Tibial artery (tissue), 4 donors: ENCODE data around the gene RALGAPA2.

ENCODE experiments used
- DNase-seq, 2 donors: peaks; one replicate each; pipeline ENCODE4 v3.0.0-alpha.2; 2019
- H3K27ac ChIP-seq, 2 donors: fragments of 200-600 bp; sonication (generic) in 1 of 2; 1 replicate in 1 of 2; 2 replicates in 1 of 2; pipeline ENCODE4 v1.5.1; 2018 to 2019; ENCODE audit warnings: mild to moderate bottlenecking in 1 of 2
- H3K27me3 ChIP-seq, 2 donors: fragments of 200-600 bp; sonication (generic) in 1 of 2; one replicate each; pipeline versions ENCODE4 v1.5.1 to v1.6.0; 2016 to 2019
- H3K36me3 ChIP-seq, 3 donors: fragments of 200-600 bp; sonication (generic) in 2 of 3; one replicate each; pipeline ENCODE4 v1.5.1; 2016 to 2019; ENCODE audit warnings: mild to moderate bottlenecking in 2 of 3
- H3K4me1 ChIP-seq, 4 donors: fragments of 200-600 bp; sonication (generic) in 2 of 4; 1 replicate in 3 of 4; 2 replicates in 1 of 4; pipeline ENCODE4 v1.5.1; 2016 to 2019
- H3K4me3 ChIP-seq, 2 donors: fragments of 200-600 bp; sonication (generic) in 1 of 2; 1 replicate in 1 of 2; 2 replicates in 1 of 2; pipeline ENCODE4 v1.5.1; 2018 to 2019; ENCODE audit warnings: mild to moderate bottlenecking in 2 of 2
- H3K9me3 ChIP-seq, 3 donors: fragments of 200-600 bp; sonication (generic) in 1 of 3; one replicate each; pipeline ENCODE4 v1.5.1; 2016 to 2019
- CTCF ChIP-seq, 2 experiments: fragments of 200-600 bp in 1 of 2; fragments of 450-650 bp in 1 of 2; IDR thresholded peaks; one replicate each; pipeline ENCODE4 v1.5.1; 2017 to 2019; ENCODE audit warnings: antibody characterized with exemption in 2 of 2, mild to moderate bottlenecking in 1 of 2, moderate library complexity in 1 of 2
- intact Hi-C: fragments of 100-400 bp; cut with DNase I; formaldehyde crosslinking; loops from one replicate; pipeline ENCODE4 v1.15.0; 2023; ENCODE audit warnings: low total_unique reads

The RALGAPA2 gene

GRCh38 chr20:20608041-20608440 lies 104.4 kb downstream of the RALGAPA2 start:
- no peak overlapping the region for H3K4me3 ChIP-seq
- H3K27me3 ChIP-seq = no peaks in the 10 kb centered on the region
- no peak for DNase-seq
- H3K4me1 ChIP-seq = no peaks in the 10 kb centered on the region
- no peak overlapping the region for H3K27ac ChIP-seq
- TF ChIP-seq CTCF (IDR thresholded peaks at IDR 0.05) = no peak
- intact Hi-C loops = no loop called here
- peaks cover 0 to 24% (median 13%) of the 10 kb centered on the region in 3 donors for H3K36me3 ChIP-seq
- H3K9me3 ChIP-seq = no peaks in the 10 kb centered on the region

DNA sequence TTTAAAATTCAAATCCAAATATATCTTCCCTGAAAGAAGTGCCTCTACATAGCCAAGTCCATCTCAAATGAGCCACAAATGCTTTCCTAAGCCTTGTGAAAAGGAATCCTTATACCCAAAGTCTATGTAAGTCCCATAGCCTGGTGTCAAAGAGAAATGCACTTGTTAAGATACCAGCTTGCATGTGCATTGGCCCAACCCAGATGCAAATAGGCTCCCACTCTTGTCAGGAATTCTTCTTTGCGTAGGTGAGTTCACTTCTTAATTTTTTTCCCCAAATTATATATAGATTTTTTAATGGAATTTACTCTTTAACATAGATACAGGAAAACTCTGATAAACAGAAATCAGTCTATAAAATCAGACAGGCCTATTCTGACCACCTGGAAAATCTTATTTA lies 105.6 kb downstream of the RALGAPA2 start:
- H3K4me3 ChIP-seq = no peak overlapping the region
- H3K27ac ChIP-seq = no peak overlapping the region
- no peak for DNase-seq
- intact Hi-C loops = no loop called here
- no peaks in the 10 kb centered on the region for H3K4me1 ChIP-seq
- H3K27me3 ChIP-seq = no peaks in the 10 kb centered on the region
- TF ChIP-seq CTCF (IDR thresholded peaks at IDR 0.05) = no peak
- H3K36me3 ChIP-seq = peaks cover 0 to 27% (median 13%) of the 10 kb centered on the region in 3 donors
- no peaks in the 10 kb centered on the region for H3K9me3 ChIP-seq

- H3K36me3 ChIP-seq = peaks cover 3 to 28% (median 13%) of the 10 kb centered on the region in 3 donors
Observed at GRCh38 chr20:20606050-20606449, 106.4 kb downstream of the RALGAPA2 start.

GRCh38 chr20:20604907-20605306 lies 107.5 kb downstream of the RALGAPA2 start:
- intact Hi-C loops = no loop called here

More at GRCh38 chr20:20606050-20606449, 106.4 kb downstream of the RALGAPA2 start:
- intact Hi-C loops = no loop called here
- TF ChIP-seq CTCF (IDR thresholded peaks at IDR 0.05) = no peak
- Histone ChIP-seq H3K4me3 (no peak overlapping the region), H3K4me1 (no peaks in the 10 kb centered on the region), H3K27me3 (no peaks in the 10 kb centered on the region), H3K27ac (no peak overlapping the region), H3K9me3 (no peaks in the 10 kb centered on the region)
- no peak for DNase-seq

GRCh38 chr20:20604357-20604756 lies 108.1 kb downstream of the RALGAPA2 start:
- Histone ChIP-seq H3K27ac (no peak overlapping the region), H3K27me3 (no peaks in the 10 kb centered on the region), H3K4me1 (no peaks in the 10 kb centered on the region), H3K36me3 (peaks cover 7 to 37% (median 9%) of the 10 kb centered on the region in 3 donors), H3K9me3 (no peaks in the 10 kb centered on the region), H3K4me3 (no peak overlapping the region)
- TF ChIP-seq CTCF (IDR thresholded peaks at IDR 0.05) = no peak
- no peak for DNase-seq
- intact Hi-C loops = no loop called here

More at GRCh38 chr20:20604907-20605306, 107.5 kb downstream of the RALGAPA2 start:
- TF ChIP-seq CTCF (IDR thresholded peaks at IDR 0.05) = no peak
- H3K27ac ChIP-seq = no peak overlapping the region
- peaks cover 6 to 32% (median 9%) of the 10 kb centered on the region in 3 donors for H3K36me3 ChIP-seq
- no peaks in the 10 kb centered on the region for H3K27me3 ChIP-seq
- no peaks in the 10 kb centered on the region for H3K4me1 ChIP-seq
- no peak for DNase-seq
- H3K4me3 ChIP-seq = no peak overlapping the region
- no peaks in the 10 kb centered on the region for H3K9me3 ChIP-seq
